Duodenal mucosa (tissue), 2 donors: ENCODE results near the gene RGL1.
"Not testable (repeated sequence)": the region's sequence is repeated elsewhere in the genome, so short reads cannot be mapped to it uniquely, and the experiment has no call there.

Source experiments
- H3K27ac ChIP-seq: one replicate; pipeline ENCODE4 v1.7.0; 2013; ENCODE audit warnings: low read depth, low read length
- H3K27me3 ChIP-seq, 2 donors: one replicate each; pipeline ENCODE4 v1.7.0; 2013; ENCODE audit warnings: low read length in 2 of 2, control low read depth in 1 of 2; ENCODE audit not compliant: insufficient read depth in 2 of 2, control insufficient read depth in 1 of 2
- H3K36me3 ChIP-seq, 2 donors: one replicate each; pipeline ENCODE4 v1.7.0; 2013; ENCODE audit warnings: low read length in 2 of 2, control low read depth in 1 of 2; ENCODE audit not compliant: insufficient read depth in 2 of 2, control insufficient read depth in 1 of 2
- H3K4me1 ChIP-seq, 2 donors: one replicate each; pipeline ENCODE4 v1.7.0; 2013; ENCODE audit warnings: low read length in 2 of 2, control low read depth in 1 of 2; ENCODE audit not compliant: insufficient read depth in 2 of 2, control insufficient read depth in 1 of 2
- H3K4me3 ChIP-seq, 2 donors: one replicate each; pipeline ENCODE4 v1.7.0; 2013; ENCODE audit warnings: low read length in 2 of 2, low read depth in 1 of 2
- H3K9ac ChIP-seq, 2 donors: one replicate each; pipeline ENCODE4 v1.7.0; 2013; ENCODE audit warnings: low read length in 2 of 2, low read depth in 1 of 2
- H3K9me3 ChIP-seq, 2 donors: one replicate each; pipeline ENCODE4 v1.7.0; 2013; ENCODE audit warnings: low read length in 2 of 2, control low read depth in 1 of 2; ENCODE audit not compliant: control insufficient read depth in 1 of 2

The RGL1 gene

DNA sequence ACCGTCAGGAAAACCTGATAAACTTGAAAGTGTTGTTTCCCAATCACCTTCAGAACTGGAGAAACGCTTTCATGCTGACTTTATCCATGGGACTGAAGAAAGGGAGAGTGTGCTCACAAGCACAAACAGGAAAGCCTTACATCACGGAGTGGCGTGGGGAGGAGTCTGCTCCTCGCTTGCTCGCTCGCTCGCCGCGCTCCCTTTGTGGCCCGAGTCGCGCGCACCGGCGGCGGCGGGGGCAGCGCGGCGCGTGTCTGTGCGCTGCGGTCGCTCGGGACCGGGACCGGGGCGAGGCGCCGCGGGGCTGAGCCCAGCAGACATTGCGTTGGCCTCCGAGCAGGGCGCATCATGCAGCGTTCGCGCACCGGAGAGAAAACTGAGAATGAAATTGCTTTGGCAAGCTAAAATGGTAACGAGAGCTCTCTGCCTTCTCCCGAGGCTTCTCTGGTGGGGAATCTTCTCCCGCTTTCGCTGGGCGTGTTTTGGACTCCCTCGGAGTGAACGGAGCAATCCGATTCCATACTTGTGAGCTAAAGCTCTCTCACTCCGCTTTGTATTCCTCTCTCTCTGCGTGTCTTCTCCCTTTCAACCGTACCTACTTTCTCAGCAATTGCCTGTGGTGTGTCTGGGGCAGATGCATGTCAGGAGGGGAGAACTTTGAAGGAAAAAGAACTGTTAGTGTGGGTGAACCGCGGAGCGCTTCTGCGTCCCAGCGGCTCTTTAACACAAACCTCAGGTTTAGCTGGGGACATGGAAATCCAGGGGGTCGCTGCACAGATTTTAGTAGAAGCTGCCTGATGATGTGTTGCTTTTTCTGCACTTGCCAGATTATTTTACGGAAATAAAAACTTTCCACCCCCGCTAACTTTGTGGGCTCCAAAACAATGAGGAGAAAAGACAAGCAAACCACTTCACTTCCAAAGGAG, at the start of gene RGL1:
Gene RGL1, plus strand, starts transcription at position 205 of the 926 bp plus-strand sequence. Its CDS starts 178 bp downstream, at position 383.
- peaks cover 0 to 9% of the 10 kb centered on the region in 2 donors for H3K9me3 ChIP-seq

DNA sequence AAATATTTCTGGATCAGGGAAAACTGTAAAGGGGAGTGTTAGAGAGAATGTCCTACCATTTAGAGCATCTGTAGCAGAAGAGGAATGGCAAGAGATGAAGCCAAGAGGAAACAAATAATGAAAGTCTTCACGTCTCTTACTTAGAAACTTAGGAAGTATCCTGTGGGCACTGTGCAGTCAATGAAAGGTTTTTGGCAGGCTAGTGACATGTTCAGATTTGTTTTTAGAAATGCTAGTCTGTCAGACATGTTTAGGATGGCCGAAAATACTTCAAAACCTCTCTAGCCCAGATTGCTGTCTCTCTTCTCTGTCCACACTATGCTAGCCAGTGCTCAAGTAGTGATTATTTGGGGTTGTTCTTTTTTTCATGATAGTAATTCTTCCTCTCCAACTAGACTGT, 48.6 kb upstream of the RGL1 start:
- Histone ChIP-seq H3K4me1 (no peaks in the 10 kb centered on the region), H3K4me3 (no peak overlapping the region), H3K27ac (no peak overlapping the region), H3K9me3 (peaks cover 0 to under 1% of the 10 kb centered on the region in 2 donors), H3K9ac (no peak overlapping the region), H3K27me3 (no peaks in the 10 kb centered on the region), H3K36me3 (no peaks in the 10 kb centered on the region)

More for the DNA sequence above, at the start of gene RGL1:
- Histone ChIP-seq H3K27me3 (no peaks in the 10 kb centered on the region), H3K36me3 (no peaks in the 10 kb centered on the region), H3K9ac (peak within 1 kb of the TSS; percentile 71 to 73), H3K4me1 (peaks cover 4 to 11% of the 10 kb centered on the region in 2 donors), H3K4me3 (peak within 1 kb of the TSS; percentile 82 to 83), H3K27ac (peak within 1 kb of the TSS; percentile 57)

- H3K9me3 ChIP-seq = no peaks in the 10 kb centered on the region
- H3K9ac ChIP-seq = no peak overlapping the region
- no peaks in the 10 kb centered on the region for H3K36me3 ChIP-seq
- H3K4me3 ChIP-seq = no peak overlapping the region
- H3K27ac ChIP-seq = no peak overlapping the region
- H3K27me3 ChIP-seq = no peaks in the 10 kb centered on the region
- no peaks in the 10 kb centered on the region for H3K4me1 ChIP-seq
Measured at GRCh38 chr1:183757061-183757460, 47.9 kb upstream of the RGL1 start.

- no peaks in the 10 kb centered on the region for H3K36me3 ChIP-seq
- H3K9ac ChIP-seq = no peak overlapping the region
- H3K9me3 ChIP-seq = peaks cover 3 to 4% of the 10 kb centered on the region in 2 donors
- no peak overlapping the region for H3K4me3 ChIP-seq
- H3K4me1 ChIP-seq = no peaks in the 10 kb centered on the region
- H3K27ac ChIP-seq = no peak overlapping the region
- H3K27me3 ChIP-seq = no peaks in the 10 kb centered on the region
Measured at GRCh38 chr1:183758913-183759312, 46.0 kb upstream of the RGL1 start.

- Histone ChIP-seq H3K4me1 (no peaks in the 10 kb centered on the region), H3K4me3 (no peak overlapping the region), H3K27me3 (no peaks in the 10 kb centered on the region), H3K27ac (no peak overlapping the region), H3K36me3 (no peaks in the 10 kb centered on the region), H3K9ac (no peak overlapping the region), H3K9me3 (peaks cover 11 to 13% of the 10 kb centered on the region in 2 donors)
Measured at GRCh38 chr1:183760661-183761060, 44.3 kb upstream of the RGL1 start.

DNA sequence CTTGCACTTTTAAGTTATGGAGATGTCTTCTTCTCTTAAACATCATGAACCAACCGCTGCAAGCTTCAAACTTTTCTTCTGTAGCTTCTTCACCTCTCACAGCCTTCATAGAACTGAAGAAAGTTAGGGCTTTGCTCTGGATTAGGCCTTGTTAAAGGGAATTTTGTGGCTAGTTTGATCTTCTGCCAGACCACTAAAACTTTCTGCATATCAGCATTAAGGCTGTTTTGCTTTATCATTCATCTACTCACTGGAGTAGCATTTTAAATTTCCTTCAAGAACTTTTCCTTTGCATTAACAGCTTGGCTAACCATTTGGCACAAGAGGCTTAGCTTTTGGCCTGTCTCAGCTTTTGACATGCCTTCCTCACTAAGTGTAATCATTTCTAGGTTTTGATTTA, 43.0 kb upstream of the RGL1 start:
- H3K4me3 ChIP-seq = no peak overlapping the region
- H3K36me3 ChIP-seq = no peaks in the 10 kb centered on the region
- no peak overlapping the region for H3K27ac ChIP-seq
- H3K9me3 ChIP-seq = peaks cover 11 to 13% of the 10 kb centered on the region in 2 donors
- no peak overlapping the region for H3K9ac ChIP-seq
- no peaks in the 10 kb centered on the region for H3K4me1 ChIP-seq
- no peaks in the 10 kb centered on the region for H3K27me3 ChIP-seq

- H3K4me1 ChIP-seq, H3K9ac ChIP-seq, H3K36me3 ChIP-seq, H3K4me3 ChIP-seq, H3K27ac ChIP-seq, H3K27me3 ChIP-seq: not testable (repeated sequence)
- peaks cover 11 to 13% of the 10 kb centered on the region in 2 donors for H3K9me3 ChIP-seq
Measured at GRCh38 chr1:183762856-183763255, 42.1 kb upstream of the RGL1 start.

DNA sequence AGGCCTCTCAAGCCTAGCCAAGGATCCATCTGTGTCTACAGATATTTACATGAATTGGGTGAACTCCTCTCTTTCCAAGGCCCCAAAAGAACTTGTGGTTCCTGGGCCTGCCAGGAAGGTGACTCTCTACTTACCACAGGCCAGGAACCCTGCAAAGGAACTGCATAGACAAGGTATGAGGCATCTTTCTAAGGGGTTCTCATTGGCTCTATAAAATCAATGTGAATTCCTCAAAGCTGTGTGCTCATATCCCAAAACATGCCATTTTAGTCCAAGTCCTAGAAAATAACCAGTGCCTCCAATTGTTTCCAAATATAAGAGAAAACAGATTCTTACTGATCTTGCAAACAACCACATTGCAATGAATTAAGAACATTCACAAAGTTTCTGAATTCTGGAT, 39.9 kb upstream of the RGL1 start:
- no peak overlapping the region for H3K4me3 ChIP-seq
- no peaks in the 10 kb centered on the region for H3K4me1 ChIP-seq
- H3K27ac ChIP-seq = no peak overlapping the region
- H3K9me3 ChIP-seq = peaks cover 11 to 17% of the 10 kb centered on the region in 2 donors
- no peak overlapping the region for H3K9ac ChIP-seq
- no peaks in the 10 kb centered on the region for H3K36me3 ChIP-seq
- no peaks in the 10 kb centered on the region for H3K27me3 ChIP-seq

GRCh38 chr1:183769956-183770815, 34.7 kb upstream of the RGL1 start:
- Histone ChIP-seq H3K27ac (no peak overlapping the region), H3K36me3 (no peaks in the 10 kb centered on the region), H3K9me3 (peaks cover 13 to 17% of the 10 kb centered on the region in 2 donors), H3K9ac (no peak overlapping the region), H3K4me3 (no peak overlapping the region), H3K4me1 (no peaks in the 10 kb centered on the region), H3K27me3 (no peaks in the 10 kb centered on the region)

GRCh38 chr1:183770816-183771128, 34.1 kb upstream of the RGL1 start:
- no peaks in the 10 kb centered on the region for H3K4me1 ChIP-seq
- H3K27ac ChIP-seq = no peak overlapping the region
- H3K36me3 ChIP-seq = no peaks in the 10 kb centered on the region
- peaks cover 15 to 23% of the 10 kb centered on the region in 2 donors for H3K9me3 ChIP-seq
- H3K4me3 ChIP-seq = no peak overlapping the region
- H3K9ac ChIP-seq = no peak overlapping the region
- H3K27me3 ChIP-seq = no peaks in the 10 kb centered on the region
